T-helper 1 cell (primary cell): ENCODE results near the gene ABCD2.
"Not testable (repeated sequence)": the region's sequence is repeated elsewhere in the genome, so short reads cannot be mapped to it uniquely, and the experiment has no call there.

ENCODE experiments used
- DNase-seq, 5 donors: peaks; one replicate each; pipeline ENCODE4 v3.0.0-alpha.2; 2012 to 2020

The ABCD2 gene

GRCh38 chr12:39611818-39612217 is 7.8 kb downstream of the ABCD2 start:
- no peak for DNase-seq

DNA sequence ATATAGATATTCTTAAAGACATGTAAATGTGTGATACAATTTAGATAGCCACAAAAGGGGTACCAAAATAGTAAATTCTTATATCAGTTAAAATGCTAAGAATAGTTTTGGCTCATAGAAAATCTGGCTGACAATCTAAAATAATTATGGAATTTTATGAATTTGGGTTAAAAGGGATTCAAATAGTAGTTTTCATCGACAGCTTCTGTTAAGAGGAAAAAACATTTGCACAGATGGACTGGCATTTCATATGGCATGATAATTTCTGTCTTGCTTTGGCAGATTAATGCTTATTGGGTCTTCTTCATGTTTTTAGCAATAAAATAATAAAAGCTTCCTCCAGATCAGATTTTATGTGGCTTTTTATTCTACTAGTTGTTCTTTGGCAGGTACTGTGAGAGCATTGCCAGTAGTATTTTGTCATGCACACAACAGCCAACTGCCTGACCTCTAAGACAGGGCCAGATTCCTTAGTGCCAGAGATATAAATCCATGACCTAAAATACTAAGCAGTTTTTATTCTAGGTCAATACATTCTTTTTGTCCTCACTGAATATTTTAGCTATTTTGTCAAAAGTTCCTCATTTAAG is 9.1 kb downstream of the ABCD2 start:
- no peak for DNase-seq

DNA sequence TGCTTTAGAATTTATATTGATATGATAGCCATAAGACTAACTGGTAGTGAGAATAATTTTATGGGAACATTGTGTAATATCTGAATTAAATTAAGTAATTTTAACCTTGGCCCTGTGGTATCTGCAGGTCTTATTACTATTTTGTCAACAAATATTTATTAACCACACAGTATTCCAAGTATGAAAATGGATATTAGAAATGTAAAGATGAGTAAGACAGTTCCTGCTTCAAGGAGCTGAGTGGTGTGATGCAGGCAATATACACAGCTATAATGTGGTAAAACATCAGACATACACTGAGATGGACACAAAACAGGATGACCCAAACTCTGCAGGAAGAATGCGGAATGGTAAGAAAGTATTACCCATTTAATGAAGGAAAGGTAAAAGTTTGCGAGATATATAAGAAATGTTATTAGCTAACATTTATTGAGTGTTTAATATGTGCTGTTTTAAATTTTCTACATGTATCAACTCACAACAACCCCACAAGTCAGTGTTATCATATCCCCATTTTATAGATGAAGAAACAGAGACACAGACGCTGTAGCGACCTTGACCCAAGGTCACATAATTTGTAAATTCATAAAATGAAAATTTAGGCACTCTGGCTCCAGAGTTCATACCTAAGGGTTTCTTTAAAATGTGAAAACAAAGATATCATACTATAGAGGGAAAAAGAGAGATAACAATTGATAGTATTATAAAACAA is 12.7 kb downstream of the ABCD2 start:
- no peak for DNase-seq

GRCh38 chr12:39605996-39606395 is 13.6 kb downstream of the ABCD2 start:
- DNase-seq = no peak

- DNase-seq = no peak
Observed at GRCh38 chr12:39605501-39605900, 14.1 kb downstream of the ABCD2 start.

DNA sequence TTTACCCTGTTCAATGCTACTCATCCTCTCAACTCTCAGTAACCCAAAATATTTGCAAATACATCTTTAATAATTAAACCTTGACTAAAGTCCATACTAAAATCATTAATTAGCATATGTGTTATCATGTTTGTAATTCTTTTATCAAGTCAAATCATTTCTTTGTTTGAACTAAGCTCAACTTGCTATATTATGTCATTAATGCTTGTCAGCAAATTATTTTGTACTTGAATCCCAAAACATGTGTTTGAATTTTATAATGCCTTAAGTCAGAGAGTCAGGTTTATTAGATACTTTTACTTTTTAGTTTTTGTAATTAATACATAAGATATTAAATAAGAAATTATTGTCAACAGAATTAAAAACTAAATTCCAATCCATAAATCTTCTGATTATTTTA is 16.5 kb downstream of the ABCD2 start:
- DNase-seq = no peak

- DNase-seq = not testable (repeated sequence)
Observed at GRCh38 chr12:39601951-39602350, 17.7 kb downstream of the ABCD2 start.

GRCh38 chr12:39595928-39596327 is 23.7 kb downstream of the ABCD2 start:
- no peak for DNase-seq

DNA sequence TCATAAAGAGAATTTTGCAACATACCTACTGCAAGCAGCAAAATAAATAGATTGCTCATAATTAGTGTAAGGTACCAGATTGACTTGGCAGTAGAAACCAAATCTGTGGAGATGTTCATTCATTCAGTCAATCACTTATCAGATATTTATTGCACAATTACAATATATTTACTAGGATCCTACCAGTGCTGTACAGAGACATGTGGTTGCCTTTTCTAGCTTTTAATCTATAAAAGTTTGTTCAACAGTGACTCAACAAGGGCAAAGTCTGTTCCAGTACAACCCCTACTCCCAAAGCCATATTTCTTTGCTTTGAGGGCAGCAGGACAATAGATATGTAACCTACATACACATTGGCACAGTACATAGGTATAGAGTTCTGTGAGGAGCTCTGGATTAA is 27.3 kb downstream of the ABCD2 start:
- DNase-seq = no peak

DNA sequence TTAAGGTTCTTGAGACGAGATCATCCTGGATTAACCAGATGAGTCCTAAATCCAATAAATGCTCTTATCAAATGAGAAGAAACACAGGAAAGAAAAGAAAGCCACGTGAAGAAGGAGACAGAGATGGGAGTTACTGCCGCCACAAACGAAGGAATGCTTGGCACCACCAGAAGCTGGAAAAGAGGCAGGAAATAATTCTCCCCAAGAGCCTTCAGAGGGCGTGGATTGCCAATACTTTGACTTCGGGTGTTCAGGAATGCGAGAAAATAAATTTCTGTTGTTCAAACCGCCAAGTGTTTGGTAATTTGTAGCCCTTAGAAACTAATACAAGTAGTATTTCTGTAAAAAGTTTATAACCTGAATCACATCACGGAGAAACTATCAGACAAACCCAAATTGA is 31.3 kb downstream of the ABCD2 start:
- no peak for DNase-seq

GRCh38 chr12:39587225-39587624 is 32.4 kb downstream of the ABCD2 start:
- peak in 2 of 5 donors; percentile 10 to 28 for DNase-seq

- DNase-seq = no peak
Observed at GRCh38 chr12:39586816-39587215, 32.8 kb downstream of the ABCD2 start.

DNA sequence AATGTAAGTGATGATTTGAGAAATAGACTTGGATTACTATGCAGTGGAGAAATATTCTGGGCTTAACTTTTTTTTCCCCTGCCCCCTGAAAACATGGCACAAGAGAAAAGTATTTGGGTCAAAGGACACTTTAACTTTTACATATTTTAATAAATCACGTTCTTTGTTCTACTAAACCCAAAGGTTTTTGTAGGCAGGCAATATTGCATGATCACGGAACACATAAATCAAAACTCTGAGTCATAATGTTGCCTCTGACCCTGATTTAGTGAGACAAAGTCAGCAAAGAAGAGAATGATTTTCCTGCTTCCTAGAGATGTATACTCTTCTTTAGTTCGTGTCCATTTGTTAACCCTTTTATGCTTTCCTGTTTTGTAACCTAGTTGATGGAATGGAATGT is 38.0 kb downstream of the ABCD2 start:
- no peak for DNase-seq

- no peak for DNase-seq
Observed at GRCh38 chr12:39575498-39575875, 44.1 kb downstream of the ABCD2 start.

GRCh38 chr12:39574785-39575497 is 44.7 kb downstream of the ABCD2 start:
- DNase-seq = no peak

DNA sequence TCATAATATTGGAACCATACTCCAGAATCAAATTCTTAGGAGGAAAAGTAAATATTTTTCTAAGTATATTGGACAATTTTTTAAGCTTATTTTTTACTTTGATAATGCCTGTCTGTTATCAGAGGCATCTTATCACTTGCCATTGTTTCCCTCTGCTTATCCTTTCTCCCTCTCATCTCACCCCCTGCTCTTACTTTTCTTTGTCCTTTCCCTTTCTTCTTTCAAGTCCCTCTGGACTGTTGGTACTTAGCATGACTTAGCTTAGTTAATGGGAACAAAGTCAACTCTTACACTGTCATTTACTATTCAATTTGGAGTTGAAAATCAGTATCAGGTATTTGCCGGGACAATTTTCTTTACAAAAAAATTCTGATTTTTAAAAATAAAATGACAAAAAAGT is 45.2 kb downstream of the ABCD2 start:
- no peak for DNase-seq

DNA sequence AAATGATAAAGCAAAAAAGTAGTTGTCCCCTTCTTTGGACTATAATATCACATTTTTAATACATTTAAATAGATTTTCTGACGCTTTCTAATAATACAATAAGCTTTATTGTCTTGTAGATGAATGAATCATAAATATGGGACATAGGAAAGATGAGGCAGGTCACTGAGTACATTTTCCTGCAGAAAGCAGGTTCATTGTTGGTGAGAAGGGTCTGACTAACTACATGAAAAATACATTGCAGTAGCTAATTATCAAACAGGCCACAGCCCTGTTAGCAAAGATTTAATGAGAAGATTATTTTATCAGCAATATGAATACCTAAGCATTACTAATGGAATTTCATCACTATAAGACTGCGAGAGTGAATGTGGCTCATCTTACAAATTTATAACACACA is 45.6 kb downstream of the ABCD2 start:
- DNase-seq = no peak

DNA sequence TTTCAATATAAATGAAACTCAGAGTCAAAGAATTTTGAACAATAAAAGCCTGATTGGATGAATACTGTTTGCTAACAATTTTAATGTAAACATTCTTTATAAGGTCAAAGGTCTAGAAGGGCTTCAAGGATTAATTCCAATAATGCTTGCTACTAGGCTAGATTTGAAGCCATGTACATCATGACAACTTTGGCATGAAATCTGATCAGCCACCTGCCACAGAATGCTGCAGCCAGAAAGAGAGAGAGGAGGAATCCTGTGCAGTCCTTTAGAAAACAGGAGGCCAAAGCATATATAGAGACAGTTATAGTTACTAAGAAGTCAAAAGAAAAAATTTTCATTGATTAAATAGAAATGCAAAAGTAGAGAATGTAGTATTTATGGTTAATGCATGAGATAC is 47.1 kb downstream of the ABCD2 start:
- no peak for DNase-seq

GRCh38 chr12:39571351-39571750 is 48.3 kb downstream of the ABCD2 start:
- no peak for DNase-seq

GRCh38 chr12:39553476-39553875 is 66.1 kb downstream of the ABCD2 start:
- DNase-seq = no peak

DNA sequence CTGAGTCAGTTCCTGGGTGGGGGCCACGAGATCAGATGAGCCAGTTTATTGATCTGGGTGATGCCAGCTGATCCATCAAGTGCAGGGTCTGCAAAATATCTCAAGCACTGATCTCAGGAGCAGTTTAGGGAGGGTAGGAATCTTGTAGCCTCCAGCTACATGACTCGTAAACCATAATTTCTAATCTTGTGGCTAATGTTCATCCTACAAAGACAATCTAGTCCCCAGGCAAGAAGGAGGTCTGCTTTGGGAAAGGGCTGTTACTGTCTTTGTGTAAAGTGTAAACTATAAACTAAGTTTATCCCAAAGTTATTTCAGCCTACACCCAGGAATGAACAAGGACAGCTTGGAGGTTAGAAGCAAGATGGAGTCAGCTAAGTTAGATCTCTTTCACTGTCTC is 75.4 kb downstream of the ABCD2 start:
- not testable (repeated sequence) for DNase-seq

- no peak for DNase-seq
Observed at GRCh38 chr12:39541471-39541870, 78.1 kb downstream of the ABCD2 start.

DNA sequence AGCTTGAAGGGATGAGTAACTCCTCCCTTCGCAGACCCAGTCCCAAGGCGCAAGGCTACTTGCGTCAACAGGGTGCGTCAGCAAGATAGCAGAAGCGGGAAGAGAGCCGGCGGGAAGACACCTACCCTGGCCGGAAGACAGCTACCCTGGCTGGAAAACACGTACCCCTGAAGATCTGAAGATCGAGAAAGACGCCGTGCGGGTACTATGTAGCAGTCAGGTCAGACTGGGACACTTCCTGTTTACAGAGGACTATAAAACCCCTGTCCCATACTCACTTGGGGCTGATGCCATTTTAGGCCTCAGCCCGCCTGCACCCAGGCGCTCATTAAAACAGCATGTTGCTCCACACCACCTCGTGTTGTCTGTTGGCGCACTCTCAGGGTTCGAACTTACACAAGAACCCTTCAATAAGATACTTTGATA is 80.9 kb downstream of the ABCD2 start:
- DNase-seq = no peak

DNA sequence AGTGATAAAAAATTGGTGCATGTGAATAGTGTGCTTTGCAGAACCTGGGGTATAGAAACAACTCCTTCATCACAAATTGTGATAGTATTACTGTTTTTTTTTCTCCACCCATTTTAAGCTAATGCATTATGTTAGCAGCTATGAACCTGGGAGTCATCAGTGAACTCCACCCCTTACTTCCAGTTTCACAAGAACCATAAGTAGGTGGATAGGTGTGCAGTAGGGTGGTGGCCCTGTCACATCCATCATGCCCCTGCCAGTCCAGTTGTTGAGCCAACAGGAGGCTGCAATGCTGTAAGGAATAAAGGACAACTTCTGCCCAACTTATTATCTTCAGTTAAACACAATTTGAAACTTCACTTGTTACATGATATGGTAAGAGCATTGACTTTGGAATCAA is 85.7 kb downstream of the ABCD2 start:
- no peak for DNase-seq
